Measurements from ENCODE around the gene IFNG-AS1.

IFNG-AS1 gene

DNA sequence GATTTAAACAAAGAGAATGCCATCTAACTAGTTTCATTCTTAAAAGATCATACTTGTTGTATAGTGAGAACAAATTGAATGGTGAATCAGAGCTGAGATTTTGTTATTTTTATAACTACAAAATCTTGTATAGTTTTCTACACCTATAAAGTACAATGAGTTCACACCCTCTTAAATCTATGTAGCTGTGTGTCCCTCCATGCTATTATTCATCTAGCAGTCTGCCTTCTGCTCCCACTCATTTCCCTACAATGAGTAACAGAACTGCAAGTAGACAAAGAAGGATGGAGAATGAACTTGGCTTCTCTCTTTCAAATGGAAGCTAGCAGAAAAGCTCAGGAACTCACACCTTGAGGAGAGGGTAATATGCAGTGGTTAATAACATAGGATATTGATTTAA, 7.1 kb downstream of the IFNG-AS1 start:
- no peak for DNase-seq

DNA sequence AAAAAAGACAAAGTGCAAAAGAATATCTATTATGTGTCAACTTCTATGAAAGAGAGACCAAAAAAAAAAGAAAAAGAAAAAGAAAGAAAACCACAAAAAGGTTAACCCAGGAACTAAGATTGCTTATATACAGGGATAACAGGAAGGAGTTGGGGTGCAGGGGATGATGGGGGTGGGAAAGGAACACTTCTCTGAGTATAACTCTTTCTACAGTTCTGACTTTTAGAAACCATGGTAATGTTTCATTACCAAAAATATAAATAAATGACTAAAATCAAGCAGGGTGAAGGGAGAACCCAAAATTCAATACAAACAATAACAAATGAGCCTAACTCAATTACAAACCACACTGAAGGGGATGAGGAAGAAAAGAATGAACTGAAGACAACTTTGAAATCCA, 9.1 kb downstream of the IFNG-AS1 start:
- no peak for DNase-seq

DNA sequence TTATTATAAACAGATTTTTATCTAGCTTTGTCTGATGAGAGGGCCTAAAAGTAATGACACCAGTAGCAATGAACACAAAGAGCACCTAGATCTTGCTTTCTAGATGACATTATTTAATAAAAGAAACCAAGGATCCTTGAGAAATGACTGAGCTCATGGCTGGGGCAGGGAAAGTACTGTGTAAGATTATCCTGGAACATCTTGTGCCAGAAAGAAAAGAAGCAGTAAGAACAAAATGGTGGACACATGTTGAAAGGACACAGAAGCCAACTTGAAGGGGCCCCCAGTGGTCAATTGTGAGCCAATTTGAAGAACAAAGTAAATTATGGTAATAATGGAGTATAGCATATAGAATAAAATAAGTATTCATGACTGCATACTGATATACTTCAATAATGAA, 10.0 kb downstream of the IFNG-AS1 start:
- DNase-seq = no peak

DNA sequence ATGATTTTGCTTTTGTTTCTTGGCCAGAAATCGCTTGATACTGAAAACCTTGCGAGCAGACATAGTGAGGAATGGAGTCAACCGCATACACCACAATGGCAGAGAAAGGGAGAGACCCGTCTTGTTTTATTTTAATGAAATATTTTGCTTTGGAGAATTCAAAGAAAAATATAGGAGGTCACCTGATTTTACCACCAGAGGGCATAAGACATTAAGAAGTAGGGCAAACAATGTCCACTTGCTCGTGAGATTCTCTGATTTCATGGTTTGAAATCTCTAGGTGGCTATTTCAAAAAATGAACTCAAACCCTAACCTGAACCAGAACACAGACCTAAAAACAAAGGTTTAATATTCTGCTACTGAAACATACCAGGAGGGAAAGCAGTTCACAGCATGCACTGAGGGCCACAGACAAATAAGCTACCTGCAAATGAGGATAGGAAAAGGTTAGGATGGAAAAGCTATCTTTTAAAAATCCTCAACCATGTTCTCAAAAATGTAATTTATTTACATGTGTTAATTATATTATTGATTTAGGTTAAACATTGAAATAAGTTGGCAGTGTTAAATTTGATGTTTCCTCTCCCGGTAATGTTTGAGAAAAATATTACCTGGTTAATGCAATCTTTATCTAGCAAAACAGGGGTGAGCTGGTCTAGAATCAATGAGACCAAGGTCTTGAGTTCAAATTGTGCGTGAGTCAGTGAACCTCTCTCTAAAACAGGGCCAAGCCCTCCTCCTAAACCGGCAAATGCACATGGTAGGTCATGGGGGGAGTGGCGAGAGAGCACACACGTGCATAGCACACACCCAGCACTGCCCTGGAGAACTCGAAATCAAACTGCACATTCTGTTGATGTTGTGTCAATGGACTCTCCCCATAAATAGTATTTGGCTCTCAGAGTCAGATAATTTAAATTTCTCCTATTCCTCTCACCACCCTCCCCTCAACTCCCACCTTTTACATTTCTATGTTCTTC, 12.5 kb downstream of the IFNG-AS1 start:
- peak; percentile 43 for DNase-seq

DNA sequence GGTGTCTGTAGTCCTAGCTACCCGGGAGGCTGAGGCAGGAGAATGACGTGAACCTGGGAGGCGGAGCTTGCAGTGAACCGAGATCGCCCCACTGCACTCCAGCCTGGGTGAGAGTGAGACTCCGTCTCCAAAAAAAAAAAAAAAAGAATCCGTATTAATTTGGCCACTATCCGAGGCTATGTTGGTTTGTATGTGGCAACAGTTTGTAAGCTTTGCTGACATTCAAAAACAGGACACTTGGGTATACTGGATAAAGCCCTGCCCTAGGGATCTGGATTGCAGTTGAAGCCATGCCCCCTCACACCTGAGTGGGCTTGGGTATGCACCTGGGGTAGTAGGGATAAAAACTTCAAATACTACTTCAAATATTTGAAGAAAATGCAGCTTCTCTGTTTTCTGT, 14.5 kb downstream of the IFNG-AS1 start:
- no peak for DNase-seq

DNA sequence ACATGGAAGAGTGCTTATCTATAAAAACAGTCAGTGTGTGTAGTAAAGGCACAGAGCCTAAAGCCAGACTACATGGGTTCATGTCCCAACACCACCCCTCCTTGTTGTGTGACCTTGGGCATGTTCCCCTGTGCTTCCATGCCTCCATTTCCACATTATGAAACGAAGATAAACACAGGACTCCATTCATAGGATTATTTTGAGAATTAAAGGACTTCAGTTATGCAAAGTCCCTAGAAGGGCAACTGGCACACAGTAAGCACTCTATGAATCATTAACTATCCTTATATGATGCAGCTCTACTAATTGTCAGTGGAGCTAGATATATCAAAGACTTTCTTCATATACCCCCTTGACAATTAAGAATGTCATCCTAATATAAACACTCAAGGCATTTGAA, 17.8 kb downstream of the IFNG-AS1 start:
- no peak for DNase-seq

DNA sequence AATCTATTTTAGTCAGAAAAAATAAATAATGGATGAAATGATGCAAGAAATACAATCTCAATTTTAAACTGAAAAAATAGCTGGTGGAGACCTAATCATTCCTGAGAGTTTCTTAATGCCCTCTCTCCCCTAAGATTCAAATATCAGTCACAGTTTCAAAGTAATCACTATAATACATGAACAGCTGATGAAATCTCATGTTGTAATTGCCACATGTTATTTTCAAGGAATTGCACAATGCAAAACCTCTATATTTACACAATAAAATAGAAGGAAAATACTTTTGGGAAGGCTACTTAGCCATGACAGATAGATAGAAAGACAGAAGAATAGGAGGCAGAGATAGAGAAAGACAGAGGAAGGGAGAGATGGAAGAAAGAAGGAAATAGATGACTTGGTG, 18.2 kb downstream of the IFNG-AS1 start:
- DNase-seq = no peak

DNA sequence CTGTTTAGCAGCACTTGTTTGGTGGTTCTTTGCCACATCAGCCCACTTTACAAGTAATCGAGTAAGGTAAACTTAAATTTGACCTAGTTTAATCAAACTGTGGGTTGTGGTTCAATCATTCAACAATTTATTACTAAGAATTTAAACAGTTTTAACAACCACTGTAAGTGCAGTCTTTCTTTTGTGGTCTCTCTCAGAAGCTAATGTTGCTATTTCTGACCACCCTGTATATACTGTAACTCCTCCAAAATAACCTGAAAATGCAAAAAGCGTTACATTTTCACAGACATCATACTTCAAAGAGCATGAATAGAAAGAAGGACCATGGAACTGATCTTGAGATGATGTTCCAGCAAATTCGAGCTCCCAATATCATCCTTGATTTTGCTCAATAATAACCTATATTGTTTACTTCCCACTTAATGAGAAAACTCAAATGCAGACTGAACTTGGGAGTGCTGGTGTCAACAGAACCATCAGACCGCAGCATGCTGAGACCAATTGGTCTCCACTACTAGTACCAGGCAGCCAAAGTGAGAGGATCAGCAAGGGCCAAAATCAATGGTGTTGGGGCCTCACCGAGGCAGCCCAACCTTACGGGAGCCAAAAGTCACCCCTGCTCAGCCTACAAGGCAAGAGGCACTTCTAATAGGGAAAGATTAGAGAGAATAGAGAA, 22.1 kb downstream of the IFNG-AS1 start:
- DNase-seq = no peak

DNA sequence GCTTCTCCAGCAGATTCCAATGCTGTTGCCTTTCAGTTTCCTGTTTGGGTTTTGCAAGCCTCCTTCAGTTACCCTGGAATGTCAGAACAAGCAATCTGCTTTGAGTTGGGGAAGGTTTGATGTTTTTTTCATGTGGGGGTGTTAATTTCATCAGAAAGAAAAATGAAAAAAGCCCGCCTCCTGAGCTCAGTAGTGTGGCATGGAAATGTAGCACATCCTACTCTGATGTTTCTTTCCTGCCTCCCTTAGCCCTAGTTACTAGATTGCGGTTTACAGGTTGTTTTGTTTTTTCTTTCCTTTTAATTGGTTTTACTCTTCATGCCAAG, 22.6 kb downstream of the IFNG-AS1 start:
- no peak for DNase-seq

DNA sequence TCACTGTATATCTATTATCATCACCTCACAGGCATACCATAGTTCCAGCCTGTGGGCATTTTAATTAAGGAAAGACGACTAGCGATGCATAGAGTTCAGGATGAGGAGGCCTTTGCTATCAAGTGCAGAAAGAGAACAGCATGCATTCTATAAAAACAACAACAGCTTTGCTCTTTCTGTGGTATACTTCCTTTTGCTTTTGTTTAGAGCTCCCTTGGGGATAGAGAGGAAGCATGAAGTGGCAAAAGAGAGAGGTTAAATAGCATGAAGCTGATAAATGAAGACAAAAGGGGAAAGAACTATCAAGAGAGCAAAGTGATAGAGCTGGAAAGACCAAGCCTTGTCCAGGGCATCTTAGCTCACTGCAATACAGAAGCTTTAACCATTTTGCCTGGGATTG, 23.5 kb downstream of the IFNG-AS1 start:
- DNase-seq = no peak

DNA sequence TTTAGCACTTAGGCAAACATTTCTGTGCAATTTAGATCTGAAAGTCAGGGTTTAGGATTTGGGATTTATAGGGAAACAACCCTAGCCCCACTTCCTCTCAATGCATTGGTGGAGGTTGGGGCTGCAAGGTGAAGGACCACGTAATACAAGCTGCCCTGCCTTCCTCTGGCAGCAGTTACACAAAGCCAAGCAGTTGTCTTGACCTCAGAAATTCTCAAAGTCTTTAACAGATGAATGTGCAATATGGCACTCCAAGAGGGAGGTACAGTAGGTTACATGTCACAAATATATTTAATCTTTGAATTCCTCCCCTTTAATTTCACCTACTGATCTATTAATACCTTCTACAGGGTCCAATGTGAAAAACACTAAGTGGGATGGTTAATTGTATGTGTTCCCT, 23.9 kb downstream of the IFNG-AS1 start:
- DNase-seq = no peak

DNA sequence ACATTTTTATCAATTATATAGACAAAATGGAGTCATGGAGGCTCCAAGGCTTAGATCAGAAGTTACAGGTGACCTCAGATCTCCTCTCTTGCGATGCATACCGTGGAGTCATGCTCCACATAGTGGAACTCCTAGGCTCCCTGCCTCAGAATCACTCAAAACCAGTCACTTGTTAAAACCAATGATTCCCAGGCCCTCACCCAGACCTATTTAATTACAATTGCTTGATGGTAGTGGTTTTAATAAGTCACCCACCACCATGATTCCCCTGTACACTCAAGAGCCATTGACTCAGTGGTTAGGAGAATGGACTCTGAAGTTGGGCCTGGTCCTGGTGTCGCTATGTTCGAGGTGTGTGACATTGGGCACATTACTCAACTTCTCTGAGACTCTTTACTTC, 26.9 kb downstream of the IFNG-AS1 start:
- DNase-seq = no peak

DNA sequence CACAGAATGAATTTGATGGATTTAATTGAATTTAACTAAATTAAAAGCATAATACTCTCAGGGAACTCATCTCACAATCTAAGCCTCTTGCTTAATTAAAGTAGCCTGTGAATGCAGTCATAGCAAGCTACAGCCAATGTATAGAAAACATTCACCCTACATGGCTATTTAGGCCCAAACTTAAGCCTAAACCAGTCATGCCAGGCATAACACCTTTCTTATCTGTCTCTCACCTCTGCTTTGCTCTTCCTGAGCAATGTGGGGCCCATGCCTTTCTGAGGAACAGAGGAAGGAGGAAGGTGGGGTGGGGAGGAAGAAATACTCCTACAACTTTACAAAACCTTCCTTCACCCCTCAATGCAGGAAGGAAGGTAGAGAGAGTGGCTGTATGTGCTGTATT, 29.1 kb downstream of the IFNG-AS1 start:
- DNase-seq = no peak

DNA sequence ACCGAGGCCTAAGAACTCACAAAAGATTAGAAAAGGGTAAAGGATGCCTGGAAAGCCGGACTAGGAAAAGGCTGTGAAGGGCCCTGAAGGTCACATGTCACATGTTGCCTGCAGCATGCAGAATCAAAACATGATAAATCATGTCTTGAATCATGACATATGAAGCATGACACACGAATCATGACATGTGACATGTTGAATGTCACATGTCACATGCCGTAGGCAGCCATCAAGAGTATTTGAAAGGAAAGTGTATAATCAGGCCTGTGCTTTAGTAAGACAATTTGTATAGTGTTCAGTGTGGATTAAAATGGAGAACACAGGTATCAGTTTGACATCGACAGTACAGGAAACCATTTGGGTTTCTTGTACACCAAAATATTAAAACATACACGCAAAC, 30.8 kb downstream of the IFNG-AS1 start:
- no peak for DNase-seq

DNA sequence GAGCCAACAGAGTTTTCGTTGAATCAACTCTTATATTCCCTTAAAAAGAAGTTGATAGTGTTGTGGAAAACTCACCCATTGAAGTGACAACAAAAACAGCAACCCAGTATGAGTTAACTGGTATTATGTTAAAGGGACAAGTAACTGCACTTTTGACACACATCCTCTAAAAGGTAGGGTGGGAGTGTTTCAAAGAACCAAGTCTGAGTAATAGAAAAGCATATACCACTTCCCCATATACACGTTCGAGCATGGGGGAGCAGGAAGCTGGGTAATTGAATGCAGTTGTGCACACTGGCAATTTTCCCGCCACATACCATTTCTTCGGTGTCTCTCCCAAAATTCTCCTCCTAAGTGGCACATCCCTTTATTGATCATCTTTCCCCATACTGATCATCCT, 31.5 kb downstream of the IFNG-AS1 start:
- no peak for DNase-seq

DNA sequence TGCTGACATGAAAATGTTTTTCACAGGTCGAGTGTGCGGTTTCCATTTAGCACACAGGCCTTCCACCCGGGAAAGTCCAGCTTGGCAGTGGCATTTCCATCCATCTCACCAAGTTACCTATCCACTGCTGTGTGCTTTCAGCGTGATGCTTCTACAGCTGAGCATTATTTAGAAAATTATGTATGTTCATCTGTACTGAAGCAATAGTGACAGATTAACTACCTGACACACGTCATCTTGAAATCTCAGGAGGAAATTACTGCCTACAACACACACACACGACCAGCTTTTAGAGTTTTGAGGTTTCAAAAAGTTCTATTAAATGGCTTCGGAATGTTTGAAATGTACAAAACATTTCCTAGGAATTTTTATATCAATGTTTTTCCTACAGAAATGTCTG, 39.4 kb downstream of the IFNG-AS1 start:
- no peak for DNase-seq

DNA sequence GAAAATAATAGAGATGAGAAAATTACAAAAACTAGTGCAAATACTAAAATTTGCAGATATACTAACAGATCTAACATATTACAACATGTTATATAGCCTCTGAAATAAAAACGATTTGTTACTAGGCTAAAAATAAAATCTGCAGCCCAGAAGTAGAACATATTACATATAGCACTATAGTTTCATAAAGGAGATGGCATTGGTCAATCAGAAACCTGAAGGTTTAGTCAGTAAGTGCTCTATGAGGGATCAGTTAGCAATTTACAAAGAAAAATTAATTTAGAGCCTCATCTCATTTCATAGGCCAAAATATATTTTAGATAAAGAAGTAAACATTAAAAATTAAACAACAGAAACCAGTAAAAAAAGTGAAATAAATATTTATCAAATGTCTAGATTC, 41.0 kb downstream of the IFNG-AS1 start:
- no peak for DNase-seq

DNA sequence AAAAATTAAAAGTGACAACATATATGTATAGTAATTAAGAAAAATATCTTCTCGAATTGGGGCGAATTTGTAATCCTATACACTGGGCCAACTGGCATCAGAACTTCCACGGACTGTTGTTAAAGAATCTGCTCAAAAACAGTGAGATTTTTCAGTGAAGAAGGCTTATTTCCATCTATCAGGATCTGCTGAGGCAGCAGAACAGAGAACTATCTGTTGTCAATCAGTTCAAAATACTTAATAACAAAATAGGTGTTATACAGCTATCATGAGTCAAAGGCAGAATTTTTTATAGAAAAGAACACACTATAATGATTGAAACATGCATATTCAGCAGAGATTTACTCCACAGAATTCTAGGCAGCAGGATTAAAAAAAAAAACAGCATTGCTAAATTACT, 41.9 kb downstream of the IFNG-AS1 start:
- DNase-seq = no peak

DNA sequence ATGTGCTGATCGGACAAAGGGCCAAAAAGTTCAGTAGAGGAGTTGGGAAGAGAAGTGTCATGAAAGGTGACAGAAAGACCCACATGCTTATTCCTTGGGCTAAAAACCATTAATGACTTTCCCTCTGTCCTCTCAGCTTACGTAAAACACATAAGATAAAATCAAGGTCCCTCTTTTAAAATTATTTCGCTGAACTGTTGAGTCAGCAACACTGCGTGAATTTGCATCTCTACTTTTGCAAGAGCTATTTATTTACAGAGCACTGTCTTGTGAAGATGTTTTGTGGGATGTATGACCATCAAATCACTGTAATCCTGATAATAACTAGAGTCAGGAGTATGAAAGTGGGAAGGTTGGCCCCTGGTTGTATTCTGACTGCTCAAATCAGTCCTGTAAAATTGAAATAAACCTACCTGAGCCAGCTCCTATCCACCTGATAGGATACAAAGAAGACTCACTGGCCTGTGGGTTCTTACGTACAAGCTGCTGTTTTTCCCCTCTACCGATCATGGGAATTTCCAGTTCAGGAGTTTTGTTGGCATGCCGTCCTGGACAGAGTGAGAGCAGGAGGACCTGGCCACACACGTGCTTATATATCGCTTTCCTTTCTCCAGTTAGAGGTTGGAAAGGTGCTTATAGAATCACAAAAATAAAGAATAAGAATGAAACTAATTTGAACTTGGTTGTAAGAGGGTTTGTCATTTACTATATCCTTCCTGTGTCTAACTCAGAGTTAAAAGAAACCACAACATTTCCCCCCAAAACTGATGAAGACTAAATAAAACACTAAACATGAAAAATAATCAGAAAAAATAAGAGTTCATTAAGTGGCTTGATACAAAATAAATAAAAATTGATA, 42.9 kb downstream of the IFNG-AS1 start:
- DNase-seq = no peak

DNA sequence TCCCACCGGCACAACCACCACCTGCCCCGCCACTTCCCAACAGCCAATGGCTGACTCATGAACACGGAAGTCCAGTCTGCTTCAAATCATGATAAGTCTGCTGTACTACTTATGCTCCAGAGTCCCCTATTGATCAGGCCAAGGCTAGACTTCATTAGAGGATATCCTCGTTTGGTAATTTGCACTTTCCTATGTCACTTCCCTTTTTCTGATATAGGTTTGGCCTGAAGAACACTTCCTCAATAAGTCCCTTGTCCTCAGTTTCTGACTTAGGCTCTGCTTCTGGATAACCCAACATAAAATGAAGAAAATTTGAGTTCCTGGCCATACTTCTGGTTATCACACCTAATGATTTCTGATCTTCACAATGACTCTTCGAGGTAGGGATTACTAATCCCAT, 45.3 kb downstream of the IFNG-AS1 start:
- no peak for DNase-seq

DNA sequence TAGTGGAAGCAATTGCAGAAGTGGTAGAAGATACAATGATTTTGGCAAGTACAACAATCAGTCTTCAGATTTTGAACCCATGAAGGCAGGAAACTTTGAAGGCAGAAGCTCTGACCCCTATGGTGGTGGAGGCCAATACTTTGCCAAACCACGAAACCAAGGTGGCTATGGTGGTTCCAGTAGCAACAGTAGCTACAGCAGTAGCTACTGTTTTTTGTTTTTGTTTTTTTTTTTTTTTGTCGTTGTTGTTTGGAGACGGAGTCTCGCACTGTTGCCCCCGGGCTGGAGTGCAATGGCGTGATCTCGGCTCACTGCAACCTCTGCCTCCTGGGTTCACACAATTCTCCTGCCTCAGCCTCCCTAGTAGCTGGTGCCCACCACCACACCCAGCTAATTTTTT, 47.4 kb downstream of the IFNG-AS1 start:
- DNase-seq = no peak

DNA sequence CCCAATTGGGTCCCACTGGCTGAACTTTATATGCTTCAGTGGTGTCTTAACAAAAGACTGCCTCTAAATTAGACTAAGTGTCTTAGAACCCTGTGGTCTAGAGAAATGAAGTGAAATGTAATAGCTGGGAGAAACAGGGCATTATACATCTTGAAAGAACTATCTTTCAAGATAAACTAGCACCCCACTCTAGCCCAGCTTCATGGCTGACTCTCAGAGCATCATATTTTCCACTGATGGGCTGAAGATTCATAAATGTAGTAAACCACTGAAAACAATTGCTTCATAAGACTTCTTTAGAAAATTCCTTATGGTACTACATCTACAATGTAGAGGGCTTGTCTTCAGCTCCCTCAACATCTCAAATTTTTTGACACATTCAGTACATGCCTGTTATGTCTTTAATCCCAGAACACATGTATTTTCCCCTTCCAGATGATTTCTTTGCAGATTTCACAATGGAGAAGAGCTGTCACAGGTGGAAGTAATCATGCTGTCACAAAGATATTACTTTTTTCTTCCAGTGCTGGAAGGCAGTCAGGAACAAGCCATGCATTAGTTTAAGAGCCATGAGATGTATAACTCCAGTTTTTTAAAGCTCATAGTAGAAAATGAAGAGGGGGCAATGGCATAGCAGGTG, 48.5 kb downstream of the IFNG-AS1 start:
- no peak for DNase-seq

DNA sequence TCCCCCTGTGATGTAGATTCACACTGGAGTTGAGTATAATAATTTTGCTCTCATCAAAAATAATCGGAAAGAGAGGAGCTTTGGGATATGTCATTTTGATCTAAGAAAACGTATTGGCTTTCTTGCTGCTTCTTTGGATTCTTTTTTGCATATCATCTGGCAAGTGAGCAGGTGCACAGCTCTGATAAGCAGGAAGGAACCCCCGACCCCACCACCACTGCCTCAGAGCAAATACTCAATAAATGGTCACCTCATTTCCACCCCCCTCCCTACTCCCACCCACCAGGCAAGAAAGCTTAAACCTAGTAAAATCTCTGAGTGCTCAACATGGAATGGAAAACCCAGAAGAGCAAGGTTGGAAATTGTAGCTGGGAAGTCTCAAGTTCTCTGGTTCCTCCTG, 49.4 kb downstream of the IFNG-AS1 start:
- DNase-seq = no peak

Measured in NCI-H1694 treated with DMSO at 0.1 percent for 48 hours (cell line).